Cardiac fibroblast (primary cell): Measurements from ENCODE around the gene PFKFB3.
A peak's percentile ranks its signal among the peaks of the same experiment; 100 is the strongest.
"Not testable (repeated sequence)": the region's sequence is repeated elsewhere in the genome, so short reads cannot be mapped to it uniquely, and the experiment has no call there.

Experiments used
- DNase-seq, 2 donors: peaks; one replicate each; pipeline versions ENCODE4 v3.0.0 to v3.0.0-alpha.2; 2010; ENCODE audit warnings: low read depth in 2 of 2
- H3K4me3 ChIP-seq, 2 donors: replicated peaks in 1 of 2; 1 replicate in 1 of 2; 2 replicates in 1 of 2; pipeline ENCODE4 v1.5.1; 2011; ENCODE audit warnings: low read depth in 2 of 2, low read length in 2 of 2, mild to moderate bottlenecking in 2 of 2, moderate library complexity in 1 of 2
- TF ChIP-seq, protein P1 (sequence below): IDR thresholded peaks from one replicate; pipeline ENCODE4 v1.5.1; 2011; ENCODE audit warnings: low read depth, mild to moderate bottlenecking, low read length, inconsistent platforms

Gene PFKFB3

DNA sequence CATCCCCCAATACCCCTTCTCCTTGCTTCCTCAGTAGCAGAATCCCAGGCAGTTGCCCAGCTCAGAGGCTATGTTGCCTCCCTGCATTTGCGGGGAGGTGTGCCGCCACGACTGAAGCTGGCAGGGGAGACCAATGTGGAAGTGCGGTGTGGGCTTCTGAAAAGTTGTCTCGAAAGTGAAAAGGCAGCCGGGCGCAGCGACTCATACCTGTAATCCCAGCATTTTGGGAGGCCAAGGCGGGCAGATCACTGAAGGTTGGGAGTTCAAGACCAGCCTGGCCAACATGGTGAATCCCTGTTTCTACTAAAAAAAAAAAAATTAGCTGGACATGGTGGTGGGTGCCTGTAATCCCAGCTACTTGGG, 15.9 kb upstream of the PFKFB3 start:
- DNase-seq: no peak
- H3K4me3 ChIP-seq: no peak overlapping the region
- TF ChIP-seq, protein P1, sequence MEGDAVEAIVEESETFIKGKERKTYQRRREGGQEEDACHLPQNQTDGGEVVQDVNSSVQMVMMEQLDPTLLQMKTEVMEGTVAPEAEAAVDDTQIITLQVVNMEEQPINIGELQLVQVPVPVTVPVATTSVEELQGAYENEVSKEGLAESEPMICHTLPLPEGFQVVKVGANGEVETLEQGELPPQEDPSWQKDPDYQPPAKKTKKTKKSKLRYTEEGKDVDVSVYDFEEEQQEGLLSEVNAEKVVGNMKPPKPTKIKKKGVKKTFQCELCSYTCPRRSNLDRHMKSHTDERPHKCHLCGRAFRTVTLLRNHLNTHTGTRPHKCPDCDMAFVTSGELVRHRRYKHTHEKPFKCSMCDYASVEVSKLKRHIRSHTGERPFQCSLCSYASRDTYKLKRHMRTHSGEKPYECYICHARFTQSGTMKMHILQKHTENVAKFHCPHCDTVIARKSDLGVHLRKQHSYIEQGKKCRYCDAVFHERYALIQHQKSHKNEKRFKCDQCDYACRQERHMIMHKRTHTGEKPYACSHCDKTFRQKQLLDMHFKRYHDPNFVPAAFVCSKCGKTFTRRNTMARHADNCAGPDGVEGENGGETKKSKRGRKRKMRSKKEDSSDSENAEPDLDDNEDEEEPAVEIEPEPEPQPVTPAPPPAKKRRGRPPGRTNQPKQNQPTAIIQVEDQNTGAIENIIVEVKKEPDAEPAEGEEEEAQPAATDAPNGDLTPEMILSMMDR: no peak

DNA sequence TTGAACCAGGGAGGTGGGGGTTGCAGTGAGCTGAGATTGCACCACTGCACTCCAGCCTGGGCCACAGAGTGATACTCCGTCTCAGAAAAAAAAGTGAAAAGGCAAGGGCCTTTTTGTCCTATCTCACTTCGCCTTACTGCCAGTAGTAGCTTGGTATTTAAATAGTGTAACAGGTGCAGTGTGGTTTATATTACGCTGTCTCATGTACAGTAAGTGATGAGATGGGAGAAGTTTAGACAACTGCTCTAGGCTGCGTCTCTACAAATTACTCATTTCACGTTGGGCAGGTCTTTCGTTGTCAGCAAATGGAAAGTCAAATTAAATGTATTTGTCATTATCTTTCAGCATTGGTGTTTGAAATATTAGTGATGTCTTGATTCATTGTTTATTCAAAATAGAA, 15.5 kb upstream of the PFKFB3 start:
- TF ChIP-seq, protein P1: no peak
- H3K4me3 ChIP-seq: no peak overlapping the region
- no peak for DNase-seq

GRCh38 chr10:6190033-6190432, 12.7 kb upstream of the PFKFB3 start:
- DNase-seq, H3K4me3 ChIP-seq: not testable (repeated sequence)

- TF ChIP-seq, protein P1: no peak
- no peak for DNase-seq
- H3K4me3 ChIP-seq: no peak overlapping the region
These were observed 11.6 kb upstream of the PFKFB3 start for GRCh38 chr10:6191147-6191546.

DNA sequence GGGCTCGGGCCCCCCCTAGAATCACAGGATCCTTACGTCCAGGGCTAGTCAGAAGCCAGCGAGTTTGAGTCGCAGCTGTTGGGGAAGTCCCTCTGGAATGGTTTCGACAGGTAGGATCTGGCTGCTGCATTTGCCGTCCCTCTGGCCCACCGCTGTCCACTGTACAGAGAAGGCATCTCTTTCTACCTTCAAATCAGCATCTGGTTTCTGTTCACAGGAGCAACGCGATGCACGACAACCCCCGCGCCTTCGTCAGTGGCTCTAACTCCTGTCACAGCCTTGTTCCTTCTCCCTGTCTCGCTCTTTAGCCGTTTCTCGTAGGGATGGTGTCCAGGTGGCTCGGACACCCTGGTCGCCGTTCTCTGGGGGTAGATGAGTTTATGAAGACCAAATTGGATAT, 11.2 kb upstream of the PFKFB3 start:
- no peak overlapping the region for H3K4me3 ChIP-seq
- TF ChIP-seq, protein P1: no peak
- no peak for DNase-seq

- not testable (repeated sequence) for DNase-seq, H3K4me3 ChIP-seq
These were observed 9.4 kb upstream of the PFKFB3 start for GRCh38 chr10:6193342-6193741.

- H3K4me3 ChIP-seq: no peak overlapping the region
- TF ChIP-seq, protein P1: no peak
These were observed 8.4 kb upstream of the PFKFB3 start for GRCh38 chr10:6194311-6194710.

DNA sequence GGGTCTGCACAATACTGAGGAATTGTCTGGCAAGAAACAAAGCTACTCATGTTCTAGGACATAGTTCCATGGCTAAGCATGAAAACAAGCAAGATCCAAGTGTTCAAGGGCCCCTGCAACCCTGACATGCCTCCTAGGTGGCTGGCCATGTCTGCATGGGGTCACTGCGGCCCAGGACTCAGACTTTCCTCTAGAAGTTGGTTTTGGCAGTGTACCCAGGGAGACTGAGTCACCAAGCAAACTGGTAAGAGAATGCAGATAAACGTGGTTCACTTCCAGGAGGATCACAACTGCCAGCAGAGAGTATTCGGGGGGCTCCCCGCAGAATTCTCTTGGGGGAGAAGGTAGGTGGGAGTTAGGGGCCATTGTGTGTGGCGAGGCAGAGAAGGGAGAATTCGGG, 7.4 kb upstream of the PFKFB3 start:
- no peak overlapping the region for H3K4me3 ChIP-seq
- DNase-seq: peak; percentile 63 to 84
- TF ChIP-seq, protein P1: no peak

More at GRCh38 chr10:6194311-6194710, 8.4 kb upstream of the PFKFB3 start:
- no peak for DNase-seq
